Endodermal cell (in vitro differentiated cells): ENCODE measurements around the gene OTUD4. TPM values are rescaled to one million over a fixed set of nuclear protein-coding genes. Genes with fewer than 3 reads are reported as not detected.

Source experiments
- DNase-seq: peaks from one replicate; pipeline ENCODE4 v3.0.0-alpha.2; 2017
- H3K27ac ChIP-seq: 2 replicates; pipeline ENCODE4 v1.5.1; 2013; ENCODE audit warnings: mild to moderate bottlenecking, low read depth, low read length, moderate library complexity
- H3K27me3 ChIP-seq: 2 replicates; pipeline ENCODE4 v1.6.1; 2013; ENCODE audit warnings: mild to moderate bottlenecking, low read length, moderate library complexity; ENCODE audit not compliant: insufficient read depth, control insufficient read depth, poor library complexity, severe bottlenecking
- H3K36me3 ChIP-seq: 2 replicates; pipeline ENCODE4 v1.7.0; 2013; ENCODE audit warnings: mild to moderate bottlenecking, low read length, moderate library complexity; ENCODE audit not compliant: control insufficient read depth, insufficient read depth
- H3K4me1 ChIP-seq: one replicate; pipeline ENCODE4 v1.7.0; 2013; ENCODE audit warnings: low read length; ENCODE audit not compliant: control insufficient read depth, insufficient read depth
- H3K4me3 ChIP-seq: 2 replicates; pipeline ENCODE4 v1.5.1; 2013; ENCODE audit warnings: mild to moderate bottlenecking, low read length, moderate library complexity
- H3K9ac ChIP-seq: 2 replicates; pipeline ENCODE4 v1.6.1; 2013; ENCODE audit warnings: mild to moderate bottlenecking, low read length, moderate library complexity; ENCODE audit not compliant: poor library complexity, severe bottlenecking; ENCODE audit errors: extremely low read depth
- H3K9me3 ChIP-seq: 2 replicates; pipeline ENCODE4 v1.6.1; 2013; ENCODE audit warnings: mild to moderate bottlenecking, low read length, moderate library complexity; ENCODE audit not compliant: control insufficient read depth
- H3K27ac Mint-ChIP-seq: 2 replicates; pipeline ENCODE4 v1.8.0; 2020; ENCODE audit warnings: mixed read lengths
- H3K27me3 Mint-ChIP-seq: 2 replicates; pipeline ENCODE4 v1.8.0; 2021; ENCODE audit warnings: mild to moderate bottlenecking, mixed read lengths; ENCODE audit not compliant: insufficient read depth
- H3K36me3 Mint-ChIP-seq: 2 replicates; pipeline ENCODE4 v1.8.0; 2020; ENCODE audit warnings: low read depth, mixed read lengths
- H3K4me1 Mint-ChIP-seq: 2 replicates; pipeline ENCODE4 v1.8.0; 2020; ENCODE audit warnings: mixed read lengths
- H3K4me3 Mint-ChIP-seq: 2 replicates; pipeline ENCODE4 v1.8.0; 2020; ENCODE audit warnings: mild to moderate bottlenecking, moderate library complexity, mixed read lengths
- H3K9me3 Mint-ChIP-seq: 2 replicates; pipeline ENCODE4 v1.8.0; 2020; ENCODE audit warnings: mild to moderate bottlenecking, mixed read lengths
- WGBS, 2 experiments: methylation state at CpG; one replicate each; pipeline versions ENCODE4 v1.1.5 to v1.1.7; 2013; ENCODE audit warnings: missing lambda C conversion rate in 2 of 2, mixed read lengths in 1 of 2; ENCODE audit not compliant: insufficient coverage in 1 of 2, insufficient read length in 1 of 2; 5-methylcytosine and 5-hydroxymethylcytosine counted together
- total RNA-seq, 2 donors: library from RNA; stranded (reverse); fragmentation: NEBNext Ultra II Directional in 1 of 2; extraction: Animal tissue kit (Norgen Biotek cat#: 25700) in 1 of 2; gene quantifications; 2 replicates in 1 of 2; 3 replicates in 1 of 2; pipeline ENCODE4 v1.2.1, GENCODE V29; 2021
- TF ChIP-seq, protein P1 (sequence below): fragments of 200-600 bp; sonication (generic); conservative IDR thresholded peaks from 2 replicates; pipeline ENCODE4 v1.5.0; 2021; ENCODE audit warnings: antibody characterized with exemption, mild to moderate bottlenecking

Gene OTUD4
- total RNA-seq, 2 donors from 2014 or later: 49.6 to 55.5 TPM

- Mint-ChIP-seq H3K27ac (no peak overlapping the region), H3K27me3 (no peaks in the 10 kb centered on the region), H3K9me3 (peaks cover 1% of the 10 kb centered on the region), H3K4me1 (peaks cover 11% of the 10 kb centered on the region), H3K36me3 (no peaks in the 10 kb centered on the region), H3K4me3 (no peak overlapping the region)
- no peak overlapping the region for H3K4me3 ChIP-seq
- no peak overlapping the region for H3K9ac ChIP-seq
- TF ChIP-seq, protein P1, sequence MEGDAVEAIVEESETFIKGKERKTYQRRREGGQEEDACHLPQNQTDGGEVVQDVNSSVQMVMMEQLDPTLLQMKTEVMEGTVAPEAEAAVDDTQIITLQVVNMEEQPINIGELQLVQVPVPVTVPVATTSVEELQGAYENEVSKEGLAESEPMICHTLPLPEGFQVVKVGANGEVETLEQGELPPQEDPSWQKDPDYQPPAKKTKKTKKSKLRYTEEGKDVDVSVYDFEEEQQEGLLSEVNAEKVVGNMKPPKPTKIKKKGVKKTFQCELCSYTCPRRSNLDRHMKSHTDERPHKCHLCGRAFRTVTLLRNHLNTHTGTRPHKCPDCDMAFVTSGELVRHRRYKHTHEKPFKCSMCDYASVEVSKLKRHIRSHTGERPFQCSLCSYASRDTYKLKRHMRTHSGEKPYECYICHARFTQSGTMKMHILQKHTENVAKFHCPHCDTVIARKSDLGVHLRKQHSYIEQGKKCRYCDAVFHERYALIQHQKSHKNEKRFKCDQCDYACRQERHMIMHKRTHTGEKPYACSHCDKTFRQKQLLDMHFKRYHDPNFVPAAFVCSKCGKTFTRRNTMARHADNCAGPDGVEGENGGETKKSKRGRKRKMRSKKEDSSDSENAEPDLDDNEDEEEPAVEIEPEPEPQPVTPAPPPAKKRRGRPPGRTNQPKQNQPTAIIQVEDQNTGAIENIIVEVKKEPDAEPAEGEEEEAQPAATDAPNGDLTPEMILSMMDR: no peak
- H3K27ac ChIP-seq: no peak overlapping the region
- H3K36me3 ChIP-seq: no peaks in the 10 kb centered on the region
- no peaks in the 10 kb centered on the region for H3K4me1 ChIP-seq
- 88 to 95% methylated on average over 2 of the region's 2 CpGs for WGBS, 2 experiments
- H3K9me3 ChIP-seq: peaks cover 4% of the 10 kb centered on the region
- DNase-seq: no peak
- no peaks in the 10 kb centered on the region for H3K27me3 ChIP-seq
Measured at GRCh38 chr4:145219090-145219489, 38.7 kb upstream of the OTUD4 start.

DNA sequence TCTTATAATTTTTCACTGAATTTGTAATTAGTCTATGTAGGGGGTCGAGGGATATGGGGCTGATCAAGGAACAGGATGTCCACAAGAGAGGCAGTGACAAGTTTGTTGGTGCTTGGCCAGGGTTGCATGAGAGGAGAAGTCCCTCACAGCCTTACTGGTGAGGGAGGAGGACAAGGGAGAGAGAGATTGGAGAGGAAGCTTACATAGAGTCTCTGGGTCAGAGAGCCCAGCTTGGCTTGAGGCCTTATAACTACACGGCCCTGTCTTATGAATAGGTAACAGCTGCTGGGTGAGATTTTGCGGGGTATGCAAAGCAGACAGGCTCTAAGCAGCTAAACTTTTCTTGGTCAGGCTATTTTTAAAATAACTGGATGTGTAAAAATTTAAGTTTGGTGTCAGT is 37.9 kb upstream of the OTUD4 start:
- no peaks in the 10 kb centered on the region for H3K27me3 Mint-ChIP-seq
- WGBS, 2 experiments: 86 to 94% methylated on average over 2 to 3 of the region's 3 CpGs
- H3K9me3 ChIP-seq: peaks cover 13% of the 10 kb centered on the region
- no peaks in the 10 kb centered on the region for H3K27me3 ChIP-seq
- no peak overlapping the region for H3K4me3 Mint-ChIP-seq
- no peak for DNase-seq
- peaks cover 11% of the 10 kb centered on the region for H3K4me1 Mint-ChIP-seq
- no peak overlapping the region for H3K9ac ChIP-seq
- H3K4me1 ChIP-seq: no peaks in the 10 kb centered on the region
- H3K4me3 ChIP-seq: no peak overlapping the region
- H3K27ac ChIP-seq: no peak overlapping the region
- H3K27ac Mint-ChIP-seq: no peak overlapping the region
- TF ChIP-seq, protein P1: no peak
- H3K9me3 Mint-ChIP-seq: peaks cover 1% of the 10 kb centered on the region
- no peaks in the 10 kb centered on the region for H3K36me3 ChIP-seq
- no peaks in the 10 kb centered on the region for H3K36me3 Mint-ChIP-seq

- DNase-seq: no peak
- Mint-ChIP-seq H3K9me3 (no peaks in the 10 kb centered on the region), H3K27ac (peak overlapping the region; percentile 2), H3K4me3 (no peak overlapping the region), H3K27me3 (no peaks in the 10 kb centered on the region), H3K4me1 (peaks cover 11% of the 10 kb centered on the region), H3K36me3 (no peaks in the 10 kb centered on the region)
- Histone ChIP-seq H3K4me3 (no peak overlapping the region), H3K4me1 (no peaks in the 10 kb centered on the region), H3K9ac (no peak overlapping the region), H3K36me3 (no peaks in the 10 kb centered on the region), H3K27me3 (no peaks in the 10 kb centered on the region), H3K9me3 (peaks cover 14% of the 10 kb centered on the region), H3K27ac (no peak overlapping the region)
- TF ChIP-seq, protein P1: no peak
- WGBS, 2 experiments: 75% methylated on average over 1 of the region's 1 CpG; no CpG with 5 or more reads in 1 of the 2 experiments
Measured at GRCh38 chr4:145217349-145217748, 37.0 kb upstream of the OTUD4 start.
